Measurements from ENCODE around the gene UBE2H.
"Not testable (repeated sequence)": the region's sequence is repeated elsewhere in the genome, so short reads cannot be mapped to it uniquely, and the experiment has no call there.

Gene UBE2H

GRCh38 chr7:129870668-129871067 lies 82.1 kb downstream of the UBE2H start:
- DNase-seq (ENCODE audit: low spot score) = no peak

GRCh38 chr7:129866251-129866650 lies 86.5 kb downstream of the UBE2H start:
- no peak for DNase-seq (ENCODE audit: low spot score)

- no peak for DNase-seq (ENCODE audit: low spot score)
These were observed 86.9 kb downstream of the UBE2H start for GRCh38 chr7:129865925-129866201.

GRCh38 chr7:129865093-129865924 lies 87.5 kb downstream of the UBE2H start:
- no peak for DNase-seq (ENCODE audit: low spot score)

- DNase-seq (ENCODE audit: low spot score) = not testable (repeated sequence)
These were observed 88.1 kb downstream of the UBE2H start for GRCh38 chr7:129864676-129865075.

GRCh38 chr7:129864042-129864441 lies 88.7 kb downstream of the UBE2H start:
- no peak for DNase-seq (ENCODE audit: low spot score)

- no peak for DNase-seq (ENCODE audit: low spot score)
These were observed 90.1 kb downstream of the UBE2H start for GRCh38 chr7:129862682-129863081.

- not testable (repeated sequence) for DNase-seq (ENCODE audit: low spot score)
These were observed 92.0 kb downstream of the UBE2H start for GRCh38 chr7:129860784-129861183.

- peak; percentile 43 for DNase-seq (ENCODE audit: low spot score)
These were observed 93.6 kb downstream of the UBE2H start for GRCh38 chr7:129859183-129859582.

GRCh38 chr7:129858490-129858889 lies 94.3 kb downstream of the UBE2H start:
- DNase-seq (ENCODE audit: low spot score) = no peak

GRCh38 chr7:129857313-129857712 lies 95.4 kb downstream of the UBE2H start:
- no peak for DNase-seq (ENCODE audit: low spot score)

GRCh38 chr7:129855935-129856717 lies 96.6 kb downstream of the UBE2H start:
- no peak for DNase-seq (ENCODE audit: low spot score)

- no peak for DNase-seq (ENCODE audit: low spot score)
These were observed 97.5 kb downstream of the UBE2H start for GRCh38 chr7:129855234-129855673.

GRCh38 chr7:129854401-129854800 lies 98.4 kb downstream of the UBE2H start:
- no peak for DNase-seq (ENCODE audit: low spot score)

- DNase-seq (ENCODE audit: low spot score) = no peak
These were observed 99.0 kb downstream of the UBE2H start for GRCh38 chr7:129853661-129854268.

- no peak for DNase-seq (ENCODE audit: low spot score)
These were observed 101.0 kb downstream of the UBE2H start for GRCh38 chr7:129851809-129852208.

GRCh38 chr7:129851174-129851573 lies 101.6 kb downstream of the UBE2H start:
- DNase-seq (ENCODE audit: low spot score) = no peak

GRCh38 chr7:129848436-129848835 lies 104.3 kb downstream of the UBE2H start:
- DNase-seq (ENCODE audit: low spot score) = no peak

GRCh38 chr7:129845972-129846327 lies 106.8 kb downstream of the UBE2H start:
- no peak for DNase-seq (ENCODE audit: low spot score)

- no peak for DNase-seq (ENCODE audit: low spot score)
These were observed 107.4 kb downstream of the UBE2H start for GRCh38 chr7:129845178-129845971.

- no peak for DNase-seq (ENCODE audit: low spot score)
These were observed 108.6 kb downstream of the UBE2H start for GRCh38 chr7:129843978-129844840.
